GM18867 (cell line): Measurements from ENCODE around the gene SLX9.
"Not testable (repeated sequence)": the region's sequence is repeated elsewhere in the genome, so short reads cannot be mapped to it uniquely, and the experiment has no call there.

ENCODE experiments used
- ATAC-seq: cut with Tn5 transposase; IDR thresholded peaks from one replicate; pipeline ENCODE4 v1.9.1; 2021; ENCODE audit warnings: mild to moderate bottlenecking, moderate library complexity; ENCODE audit not compliant: unreplicated experiment

The SLX9 gene

GRCh38 chr21:44902268-44903049, 37.4 kb upstream of the SLX9 start:
- no peak for ATAC-seq

GRCh38 chr21:44903050-44903685, 36.7 kb upstream of the SLX9 start:
- ATAC-seq, result no peak

- no peak for ATAC-seq
Measured at GRCh38 chr21:44903689-44904088, 36.1 kb upstream of the SLX9 start.

- no peak for ATAC-seq
Measured at GRCh38 chr21:44904141-44904923, 35.5 kb upstream of the SLX9 start.

- no peak for ATAC-seq
Measured at GRCh38 chr21:44905016-44905727, 34.7 kb upstream of the SLX9 start.

- ATAC-seq, result no peak
Measured at GRCh38 chr21:44905728-44906090, 34.1 kb upstream of the SLX9 start.

GRCh38 chr21:44907225-44907965, 32.4 kb upstream of the SLX9 start:
- ATAC-seq, result no peak

- no peak for ATAC-seq
Measured at GRCh38 chr21:44907966-44908895, 31.6 kb upstream of the SLX9 start.

- ATAC-seq, result no peak
Measured at GRCh38 chr21:44908908-44909307, 30.9 kb upstream of the SLX9 start.

GRCh38 chr21:44909719-44910118, 30.1 kb upstream of the SLX9 start:
- ATAC-seq, result no peak

- ATAC-seq, result no peak
Measured at GRCh38 chr21:44910229-44911067, 29.4 kb upstream of the SLX9 start.

GRCh38 chr21:44911068-44911383, 28.8 kb upstream of the SLX9 start:
- ATAC-seq, result no peak

- ATAC-seq, result no peak
Measured at GRCh38 chr21:44911384-44912157, 28.3 kb upstream of the SLX9 start.

GRCh38 chr21:44912158-44912473, 27.7 kb upstream of the SLX9 start:
- no peak for ATAC-seq

- not testable (repeated sequence) for ATAC-seq
Measured at GRCh38 chr21:44912506-44913412, 27.1 kb upstream of the SLX9 start.

GRCh38 chr21:44913425-44914175, 26.2 kb upstream of the SLX9 start:
- no peak for ATAC-seq
